ENCODE measurements around the gene IFITM1. TPM values are rescaled to one million over a fixed set of nuclear protein-coding genes. Genes with fewer than 3 reads are reported as not detected.

The IFITM1 gene
- total RNA-seq, 1 donor from 2014 or later, result 526 TPM

GRCh38 chr11:304915-305843 is 8.7 kb upstream of the IFITM1 start:
- no peak overlapping the region for H3K27ac Mint-ChIP-seq (ENCODE audit: unreplicated experiment)
- H3K9ac ChIP-seq (ENCODE audit: low read length), result no peak overlapping the region

GRCh38 chr11:305844-306211 is 8.0 kb upstream of the IFITM1 start:
- no peaks in the 10 kb centered on the region for H3K27me3 ChIP-seq (ENCODE audit: insufficient read depth, low read length)
- peaks cover 2% of the 10 kb centered on the region for H3K9me3 Mint-ChIP-seq (ENCODE audit: unreplicated experiment)
- no peak overlapping the region for H2AFZ ChIP-seq (ENCODE audit: low read depth, low read length)
- H3K4me3 ChIP-seq (ENCODE audit: insufficient read depth, low read depth, low read length), result no peak overlapping the region
- no peak overlapping the region for H3K4me3 Mint-ChIP-seq (ENCODE audit: unreplicated experiment)
- no peaks in the 10 kb centered on the region for H3K27me3 Mint-ChIP-seq (ENCODE audit: low read depth, unreplicated experiment)
- FAIRE-seq, result no peak
- H3K36me3 ChIP-seq (ENCODE audit: insufficient read depth, low read length), result no peaks in the 10 kb centered on the region
- TF ChIP-seq EZH2 (IDR thresholded peaks at IDR 0.05; ENCODE audit: insufficient read depth, low read length) (no peak), CTCF (IDR thresholded peaks at IDR 0.05; ENCODE audit: insufficient read depth, low read depth, low read length) (no peak)
- no peaks in the 10 kb centered on the region for H4K20me1 ChIP-seq (ENCODE audit: insufficient read depth, low read length)
- no peak for DNase-seq (ENCODE audit: low read depth)
- no peaks in the 10 kb centered on the region for H3K9me3 ChIP-seq (ENCODE audit: insufficient read depth, low read depth, low read length)
- no peak overlapping the region for H3K27ac ChIP-seq (ENCODE audit: low read depth, low read length)
- H3K27ac Mint-ChIP-seq (ENCODE audit: unreplicated experiment), result peak overlapping the region; percentile 48
- H3K4me2 ChIP-seq (ENCODE audit: low read length), result no peak overlapping the region
- H3K4me1 Mint-ChIP-seq (ENCODE audit: low read depth, unreplicated experiment), result peaks cover 9% of the 10 kb centered on the region
- no peak overlapping the region for H3K9ac ChIP-seq (ENCODE audit: low read length)
- H3K36me3 Mint-ChIP-seq (ENCODE audit: low read depth, unreplicated experiment), result peaks cover 4% of the 10 kb centered on the region
- H3K4me1 ChIP-seq (ENCODE audit: insufficient read depth, low read length), result peaks cover 17% of the 10 kb centered on the region
- peaks cover 6% of the 10 kb centered on the region for H3K79me2 ChIP-seq (ENCODE audit: insufficient read depth, low read length)

More at GRCh38 chr11:304915-305843, 8.7 kb upstream of the IFITM1 start:
- no peaks in the 10 kb centered on the region for H4K20me1 ChIP-seq (ENCODE audit: insufficient read depth, low read length)
- Mint-ChIP-seq H3K27me3 (ENCODE audit: low read depth, unreplicated experiment) (peaks cover 6% of the 10 kb centered on the region), H3K36me3 (ENCODE audit: low read depth, unreplicated experiment) (peaks cover 4% of the 10 kb centered on the region), H3K9me3 (ENCODE audit: unreplicated experiment) (peaks cover 2% of the 10 kb centered on the region), H3K4me3 (ENCODE audit: unreplicated experiment) (no peak overlapping the region), H3K4me1 (ENCODE audit: low read depth, unreplicated experiment) (peaks cover 9% of the 10 kb centered on the region)
- peaks cover 6% of the 10 kb centered on the region for H3K79me2 ChIP-seq (ENCODE audit: insufficient read depth, low read length)
- H3K36me3 ChIP-seq (ENCODE audit: insufficient read depth, low read length), result no peaks in the 10 kb centered on the region
- DNase-seq (ENCODE audit: low read depth) (peak; percentile 50), FAIRE-seq (no peak)
- TF ChIP-seq EZH2 (IDR thresholded peaks at IDR 0.05; ENCODE audit: insufficient read depth, low read length) (no peak), CTCF (IDR thresholded peaks at IDR 0.05; ENCODE audit: insufficient read depth, low read depth, low read length) (peak; percentile 75)
- no peaks in the 10 kb centered on the region for H3K27me3 ChIP-seq (ENCODE audit: insufficient read depth, low read length)
- H3K4me3 ChIP-seq (ENCODE audit: insufficient read depth, low read depth, low read length), result no peak overlapping the region
- H3K4me1 ChIP-seq (ENCODE audit: insufficient read depth, low read length), result peaks cover 17% of the 10 kb centered on the region
- no peak overlapping the region for H2AFZ ChIP-seq (ENCODE audit: low read depth, low read length)
- H3K4me2 ChIP-seq (ENCODE audit: low read length), result no peak overlapping the region
- H3K27ac ChIP-seq (ENCODE audit: low read depth, low read length), result no peak overlapping the region
- H3K9me3 ChIP-seq (ENCODE audit: insufficient read depth, low read depth, low read length), result no peaks in the 10 kb centered on the region
